NCI-H1092 treated with DMSO at 0.1 percent for 48 hours (cell line): ENCODE data around the gene CYB5B.
"Not testable (repeated sequence)": the region's sequence is repeated elsewhere in the genome, so short reads cannot be mapped to it uniquely, and the experiment has no call there.

Source experiments
- DNase-seq: peaks from one replicate; lab custom pipeline; 2025; lab: John Stamatoyannopoulos, UW

Gene CYB5B

DNA sequence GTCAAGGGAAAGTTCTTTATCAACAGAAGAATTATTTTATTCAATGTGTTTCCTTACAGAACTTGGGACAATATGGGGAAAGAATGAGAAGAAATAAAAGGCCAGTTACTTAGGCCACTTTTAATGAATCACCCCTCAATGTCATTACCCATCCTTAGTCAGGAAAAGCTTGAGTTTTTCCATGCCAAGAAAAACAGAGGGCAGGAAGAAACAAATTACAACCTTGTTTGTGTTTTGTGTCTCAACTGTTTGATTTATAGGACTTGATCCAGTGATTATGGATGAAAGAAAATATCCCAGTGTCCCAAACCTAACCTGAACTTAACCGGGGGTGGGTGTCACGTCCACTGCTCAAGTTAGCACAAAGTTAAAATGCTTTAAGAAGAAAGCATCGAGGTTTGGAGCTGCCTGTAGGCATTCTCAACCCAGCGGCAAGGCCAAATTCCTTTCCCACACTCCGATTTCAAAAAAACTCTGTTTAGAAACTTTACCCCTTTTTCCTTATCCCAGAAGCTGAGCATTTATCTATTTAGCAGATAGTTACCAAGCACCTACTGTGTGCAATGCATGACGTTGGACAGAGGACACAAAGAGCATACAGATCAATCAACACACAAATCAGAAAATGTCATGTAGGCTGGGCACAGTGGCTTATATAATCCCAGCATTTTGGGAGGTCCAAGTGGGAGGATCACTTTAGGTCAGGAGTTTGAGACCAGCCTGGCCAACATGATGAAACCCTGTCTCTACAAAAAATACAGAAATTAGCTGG lies 14.0 kb upstream of the CYB5B start:
- no peak for DNase-seq

DNA sequence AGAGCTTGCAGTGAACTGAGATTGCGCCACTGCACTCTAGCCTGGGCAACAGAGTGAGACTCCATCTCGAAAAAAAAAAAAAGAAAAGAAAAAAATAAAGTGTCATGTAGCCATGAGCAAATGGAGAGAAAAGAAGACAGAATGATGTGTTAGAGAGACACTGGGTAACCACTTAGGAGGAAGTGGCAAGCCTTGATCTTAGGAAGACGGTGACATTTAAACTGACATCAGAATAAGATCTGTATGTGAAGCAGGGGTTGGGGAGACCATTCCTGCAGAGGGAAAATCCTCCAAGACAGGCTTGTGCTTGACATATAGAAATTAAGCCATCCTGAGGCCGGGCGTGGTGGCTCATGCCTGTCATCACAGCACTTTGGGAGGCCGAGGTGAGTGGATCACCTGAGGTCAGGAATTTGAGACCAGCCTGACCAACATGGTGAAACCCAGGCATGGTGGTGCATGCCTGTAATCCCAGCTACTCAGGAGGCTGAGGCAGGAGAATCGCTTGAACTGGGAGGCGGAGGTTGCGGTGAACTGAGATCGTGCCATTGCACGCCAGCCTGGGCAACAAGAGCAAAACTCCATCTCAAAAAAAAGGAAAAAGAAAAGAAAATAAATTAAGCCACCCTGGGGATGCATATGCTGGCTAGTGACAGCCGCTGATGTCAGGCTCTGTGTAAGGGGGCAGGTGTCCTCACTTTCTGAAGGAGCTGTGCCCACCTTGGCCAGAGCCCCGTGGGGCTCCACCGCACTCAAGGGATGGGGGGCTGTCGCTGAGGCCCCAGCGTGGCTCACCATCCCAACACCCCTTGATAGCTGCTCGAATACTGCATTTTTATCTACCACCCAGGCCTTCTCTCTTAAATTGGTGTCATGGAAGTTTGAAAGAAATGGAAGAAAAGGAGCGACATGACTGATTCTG lies 13.1 kb upstream of the CYB5B start:
- no peak for DNase-seq

DNA sequence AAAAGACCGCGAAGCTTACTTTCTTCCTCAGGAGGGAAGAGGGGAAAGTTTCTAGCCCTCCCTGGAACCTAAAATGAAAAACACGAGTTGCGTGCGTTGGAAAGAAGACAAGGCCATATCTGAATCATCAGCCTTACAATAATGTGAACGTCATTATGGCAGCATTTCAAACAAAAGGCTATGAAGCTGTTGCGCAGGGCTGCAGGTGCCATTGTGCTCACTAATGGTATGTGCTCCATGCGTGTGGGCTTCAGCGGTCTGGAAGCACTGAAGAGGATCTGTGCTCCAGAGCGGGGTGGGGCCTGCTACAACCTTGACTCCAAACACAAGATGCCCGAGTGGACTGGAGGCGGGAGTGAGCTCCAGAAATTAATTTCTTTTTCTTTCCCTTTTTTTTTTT lies 12.1 kb upstream of the CYB5B start:
- no peak for DNase-seq

DNA sequence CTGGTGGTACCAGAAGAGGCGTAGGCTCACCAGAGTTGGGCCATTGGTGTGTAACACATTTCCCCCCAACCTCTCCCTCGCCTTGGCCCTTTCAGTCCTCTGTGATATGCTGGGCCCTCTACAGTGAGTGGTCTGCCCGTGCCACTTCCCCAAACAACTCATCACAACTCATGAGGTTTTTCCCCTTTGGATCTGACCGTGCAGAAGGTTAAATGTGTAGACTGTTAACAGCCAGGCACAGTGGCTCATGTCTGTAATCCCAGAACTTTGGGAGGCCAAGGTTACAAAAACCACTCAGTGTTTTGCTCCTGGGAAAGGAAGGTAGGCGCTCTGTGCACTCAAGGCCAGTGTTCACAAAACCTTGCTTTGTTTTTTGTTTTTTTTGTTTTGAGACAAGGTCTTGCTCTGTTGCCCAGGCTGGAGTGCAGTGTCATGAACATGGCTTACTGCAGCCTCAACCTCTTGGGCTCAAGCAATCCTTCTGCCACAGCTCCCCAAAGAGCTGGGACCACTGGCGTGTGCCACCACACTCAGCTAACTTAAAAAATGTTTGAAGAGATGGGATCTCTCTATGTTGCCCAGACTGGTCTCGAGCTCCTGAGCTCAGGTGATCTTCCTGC lies 11.3 kb upstream of the CYB5B start:
- DNase-seq, result no peak

DNA sequence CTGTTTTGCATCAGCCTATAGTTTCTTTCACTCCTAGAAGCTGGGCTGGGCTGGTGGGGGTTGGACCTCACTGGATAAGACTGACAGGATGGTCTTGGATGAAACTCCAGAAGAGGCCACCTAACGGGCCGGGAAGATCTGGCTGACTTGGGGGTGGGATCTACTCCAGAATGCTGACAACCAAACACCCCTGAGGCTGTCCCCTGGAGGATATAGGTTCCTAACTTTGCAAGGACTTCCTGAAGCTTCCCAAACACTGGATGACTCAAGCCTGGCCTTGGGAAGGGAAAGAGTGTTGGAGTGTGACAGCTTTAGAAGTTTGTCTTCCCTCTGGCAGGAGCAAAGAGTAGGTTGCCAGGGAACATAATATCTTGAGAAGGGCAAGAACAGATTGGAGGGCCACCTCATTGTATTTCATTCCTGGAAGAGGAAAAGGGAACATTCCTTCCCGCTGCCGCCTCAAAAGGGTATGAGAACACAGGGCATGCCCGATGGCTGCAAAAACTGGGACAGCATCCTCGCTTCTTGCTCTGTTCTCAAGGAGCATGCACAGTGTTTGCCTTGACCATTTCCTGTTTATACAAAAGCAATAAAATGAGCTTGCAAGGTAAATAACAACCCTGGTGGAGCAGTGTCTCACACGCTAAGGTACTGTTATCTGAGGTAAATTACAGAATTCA lies 6.8 kb upstream of the CYB5B start:
- no peak for DNase-seq

DNA sequence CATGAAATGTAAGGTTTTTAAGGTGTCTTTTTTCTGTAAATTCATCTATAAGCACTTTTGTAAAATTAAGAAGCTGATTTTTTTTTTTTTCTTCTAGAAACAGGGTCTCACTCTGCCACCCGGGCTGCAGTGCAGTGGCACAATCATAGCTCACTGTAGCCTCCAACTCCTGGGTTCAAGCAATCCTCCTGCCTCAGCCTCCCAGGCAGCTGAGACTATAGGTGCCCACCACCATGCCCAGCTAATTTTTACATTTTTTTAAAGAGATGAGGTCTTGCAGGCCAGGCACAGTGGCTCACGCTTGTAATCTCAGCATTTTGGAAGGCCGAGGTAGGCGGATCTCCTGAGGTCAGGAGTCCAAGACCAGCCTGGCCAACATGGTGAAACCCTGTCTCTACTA lies 4.5 kb upstream of the CYB5B start:
- DNase-seq, result no peak

DNA sequence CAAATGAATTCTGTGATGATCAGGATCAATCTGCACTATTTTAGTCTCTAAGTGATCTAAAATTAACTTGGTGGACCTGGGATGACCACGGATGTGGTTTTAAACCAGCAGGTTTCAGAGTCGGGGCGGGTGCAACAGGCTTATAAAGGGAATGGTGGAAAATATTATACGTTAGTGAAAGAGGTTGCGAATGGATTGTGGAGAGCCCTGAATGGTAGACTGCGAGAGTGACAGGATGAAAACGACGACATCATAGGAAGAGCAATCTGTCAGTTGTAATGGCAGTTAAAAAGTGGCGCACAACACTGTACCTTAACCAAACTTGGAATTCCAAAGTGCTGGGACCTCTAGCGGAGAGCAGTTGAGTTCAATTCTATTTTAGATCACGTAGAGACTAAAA lies 1.2 kb upstream of the CYB5B start:
- no peak for DNase-seq

DNA sequence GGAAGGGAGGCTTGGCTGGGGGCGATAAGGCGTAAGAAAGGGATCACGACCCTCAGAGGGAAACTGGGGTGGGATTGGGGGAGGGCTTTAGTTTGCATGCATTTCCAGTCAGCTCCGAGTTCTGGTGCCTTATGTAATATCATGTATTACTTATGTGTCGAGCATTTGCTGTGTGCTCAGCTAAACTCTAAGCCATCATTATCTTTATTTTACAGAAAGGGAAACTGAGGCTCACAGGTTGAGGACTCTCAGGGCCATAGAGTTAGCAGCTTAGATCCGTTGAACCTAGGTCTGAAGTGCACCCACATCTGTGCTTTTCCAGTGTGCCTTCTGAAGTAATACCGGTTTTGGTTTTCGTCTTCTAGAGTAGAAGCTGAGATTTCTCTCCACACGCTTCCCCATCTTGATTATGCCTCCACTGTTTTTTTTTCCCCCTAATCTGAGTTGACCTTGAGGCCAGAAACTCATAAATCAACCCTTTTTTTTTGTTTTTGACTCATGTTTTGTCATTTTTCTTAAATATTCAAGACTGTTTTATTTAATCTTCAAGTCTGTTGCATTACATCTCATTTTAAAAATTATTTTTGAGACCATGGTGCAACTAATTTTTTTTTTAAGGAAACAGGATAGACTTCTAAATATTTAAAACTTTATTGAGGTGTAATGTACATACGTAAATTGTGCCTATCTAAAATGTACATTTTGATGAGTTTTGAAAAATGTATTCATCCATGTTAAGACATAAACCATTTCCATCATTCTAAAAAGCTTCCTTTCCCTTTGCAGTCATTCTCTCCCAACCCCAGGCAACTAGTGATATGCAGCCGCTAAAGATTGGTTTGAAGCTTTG lies 741 bp downstream of the CYB5B start:
- peak; percentile 23 for DNase-seq

DNA sequence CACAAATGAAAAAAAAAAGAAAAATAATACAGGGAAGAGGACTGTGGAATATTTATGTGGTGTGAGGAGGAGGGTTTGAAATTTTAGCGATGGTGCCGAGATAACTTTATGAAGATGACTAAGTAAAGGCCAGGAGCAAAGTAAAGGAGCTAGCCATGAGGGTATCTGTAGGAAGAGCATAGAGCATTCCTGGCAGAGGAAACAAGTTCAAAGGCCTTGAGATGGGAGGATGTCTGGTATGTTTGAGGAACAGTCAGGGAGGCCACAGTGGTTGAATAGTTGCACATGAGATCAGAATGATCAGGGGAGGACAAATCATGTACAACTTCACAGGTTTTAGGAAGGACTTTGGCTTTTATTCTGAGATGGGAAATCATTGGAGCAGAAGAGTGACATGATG lies 4.2 kb downstream of the CYB5B start:
- no peak for DNase-seq

DNA sequence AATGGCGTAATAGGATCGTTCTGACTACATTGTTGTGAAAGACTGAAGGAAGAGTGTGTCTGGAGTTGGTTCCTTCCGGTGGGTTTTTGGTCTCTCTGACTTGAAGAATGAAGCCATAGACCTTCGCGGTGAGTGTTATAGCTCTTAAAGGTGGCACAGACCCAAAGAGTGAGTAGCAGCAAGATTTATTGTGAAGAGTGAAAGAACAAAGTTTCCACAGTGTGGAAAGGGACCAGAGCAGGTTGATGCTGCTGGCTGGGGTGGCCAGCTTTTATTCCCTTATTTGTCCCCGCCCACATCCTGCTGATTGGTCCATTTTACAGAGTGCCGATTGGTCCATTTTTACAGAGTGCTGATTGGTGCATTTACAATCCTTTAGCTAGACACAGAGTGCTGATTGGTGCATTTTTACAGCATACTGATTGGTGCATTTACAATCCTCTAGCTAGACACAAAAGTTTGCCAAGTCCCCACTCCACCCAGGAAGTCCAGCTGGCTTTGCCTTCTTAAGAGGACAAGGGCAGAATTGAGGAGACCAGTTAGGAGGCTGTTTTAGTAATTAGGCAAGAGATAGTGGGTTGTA lies 4.7 kb downstream of the CYB5B start:
- DNase-seq, result not testable (repeated sequence)

DNA sequence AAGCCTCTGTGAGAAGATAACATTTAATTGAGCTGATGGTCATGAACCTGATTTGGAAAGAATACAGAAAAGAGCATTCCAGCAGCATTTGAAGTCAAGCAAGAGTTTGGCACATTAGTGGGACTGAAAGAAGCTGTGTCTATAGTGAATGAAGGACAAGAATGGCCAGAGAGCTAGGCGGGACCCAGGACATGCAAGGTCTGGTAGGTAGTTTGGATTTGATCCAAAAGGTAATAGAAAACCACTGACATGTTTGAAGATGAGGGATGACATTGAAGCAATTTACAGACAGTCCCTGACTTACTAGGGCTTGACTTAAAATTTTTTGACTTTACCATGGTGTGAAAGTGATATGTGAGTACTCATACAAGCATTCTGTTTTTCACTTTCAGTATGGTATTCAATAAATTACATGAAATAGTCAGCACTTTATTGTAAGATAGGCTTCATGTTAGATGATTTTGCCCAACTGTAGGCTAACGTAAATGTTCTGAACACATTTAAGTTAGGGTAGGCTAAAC lies 7.6 kb downstream of the CYB5B start:
- DNase-seq, result no peak

DNA sequence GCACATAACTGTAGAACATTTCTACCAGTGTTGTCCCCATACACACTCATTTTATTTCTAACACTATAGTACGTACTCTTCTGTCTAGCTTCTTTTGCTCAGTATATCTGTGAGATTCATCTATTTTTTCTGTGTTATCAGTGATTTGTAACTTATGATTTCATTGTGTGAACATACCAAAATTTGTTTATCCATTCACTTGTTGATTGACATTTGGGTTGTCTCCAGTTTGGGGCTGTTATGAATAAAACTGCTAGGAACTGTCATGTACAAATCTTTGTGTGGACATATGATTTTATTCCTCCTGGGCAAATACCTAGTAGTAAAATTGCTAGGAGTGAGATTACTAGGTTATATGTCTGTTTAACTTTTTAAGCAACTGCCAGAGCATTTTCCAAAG lies 9.6 kb downstream of the CYB5B start:
- no peak for DNase-seq

DNA sequence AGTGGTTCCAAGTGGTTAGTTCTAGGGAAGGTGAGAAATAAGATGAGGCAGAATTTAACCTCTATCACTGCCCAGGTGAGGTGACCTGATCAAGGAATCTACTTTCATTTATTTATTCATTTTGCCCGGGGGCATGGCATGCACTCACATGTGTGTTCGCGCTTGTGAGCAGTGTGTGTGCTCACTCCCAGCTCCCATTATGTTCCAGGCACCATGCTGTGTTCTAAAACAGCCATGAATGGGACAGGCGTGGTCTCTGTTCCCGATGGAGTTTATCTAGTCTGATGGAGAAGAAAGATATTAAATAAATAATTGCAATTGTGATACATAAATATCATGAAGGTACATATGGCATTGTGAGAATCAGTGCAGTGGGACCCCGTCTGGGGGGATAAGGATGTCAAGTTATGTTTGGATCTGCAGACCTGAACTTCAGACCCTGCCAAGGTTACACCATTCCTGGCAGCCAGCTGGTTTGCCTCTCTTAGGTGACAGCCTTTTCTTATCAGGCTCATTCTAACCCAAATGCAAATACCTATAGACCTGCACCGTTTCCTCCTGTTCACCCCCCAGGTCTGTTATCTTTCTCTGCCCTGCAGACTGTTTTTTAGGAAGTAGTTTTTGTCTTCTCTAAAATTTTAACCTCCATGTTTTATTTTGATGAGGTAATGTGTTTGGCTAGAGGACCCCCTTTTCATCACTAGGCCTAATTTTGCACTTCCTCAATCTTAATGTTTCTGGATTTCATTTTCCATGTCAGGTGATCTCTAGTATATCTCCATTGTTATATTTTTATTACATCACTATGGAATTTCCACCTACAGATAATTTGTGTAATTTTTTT lies 11.8 kb downstream of the CYB5B start:
- no peak for DNase-seq

DNA sequence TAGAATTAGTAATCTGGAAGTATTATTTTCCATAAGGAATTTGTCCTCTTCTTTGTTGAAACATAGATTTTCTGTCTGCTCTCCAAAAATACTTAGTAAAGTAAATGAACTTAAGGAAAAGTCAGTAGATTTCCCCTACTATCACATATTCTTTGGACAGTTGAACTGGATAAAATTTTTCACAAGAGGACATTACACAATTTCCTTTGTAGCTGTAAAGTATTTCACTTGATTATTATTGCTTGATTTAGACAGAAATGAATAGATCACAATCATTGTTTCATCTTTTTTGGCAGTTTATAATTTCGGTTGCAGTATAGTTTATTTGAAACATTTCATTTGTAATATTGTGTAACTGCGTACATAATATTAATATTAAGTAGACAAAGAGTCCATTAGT lies 12.5 kb downstream of the CYB5B start:
- DNase-seq, result no peak

DNA sequence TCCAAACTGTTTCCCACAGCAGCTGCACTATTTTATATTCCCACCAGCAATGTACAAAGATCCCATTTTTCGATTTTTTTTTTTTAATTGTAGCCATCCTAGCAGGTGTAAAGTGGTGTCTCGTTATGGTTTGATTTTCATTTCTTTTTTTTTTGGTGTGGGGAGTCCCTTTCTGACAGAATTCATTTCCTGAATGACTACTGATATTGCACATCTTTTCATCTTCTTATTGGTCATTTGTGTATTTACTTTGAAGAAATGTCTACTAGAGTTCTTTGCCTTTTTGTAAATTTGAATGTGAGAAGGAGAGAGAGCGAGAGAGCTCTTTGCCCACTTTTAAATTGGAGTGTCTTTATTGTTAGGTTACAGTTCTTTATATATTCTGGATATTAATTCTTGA lies 14.0 kb downstream of the CYB5B start:
- no peak for DNase-seq

DNA sequence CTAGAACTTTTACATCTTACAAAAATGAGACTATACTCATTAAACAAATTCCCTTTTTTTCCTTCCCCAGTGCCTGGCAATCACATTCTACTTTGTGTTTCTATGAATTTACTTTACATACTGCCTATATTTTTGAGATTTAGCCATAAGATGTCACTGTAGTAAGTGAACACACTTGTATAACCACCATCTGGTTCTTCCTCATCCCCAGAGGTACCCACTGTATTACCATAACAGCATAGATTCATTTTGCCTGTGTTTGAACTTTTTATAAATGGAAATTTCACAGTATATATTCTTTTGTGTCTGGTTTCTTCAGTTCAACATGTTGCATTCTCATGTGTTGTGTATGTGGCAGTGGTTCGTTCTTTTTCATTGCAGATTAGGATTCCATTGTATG lies 15.8 kb downstream of the CYB5B start:
- DNase-seq, result no peak

DNA sequence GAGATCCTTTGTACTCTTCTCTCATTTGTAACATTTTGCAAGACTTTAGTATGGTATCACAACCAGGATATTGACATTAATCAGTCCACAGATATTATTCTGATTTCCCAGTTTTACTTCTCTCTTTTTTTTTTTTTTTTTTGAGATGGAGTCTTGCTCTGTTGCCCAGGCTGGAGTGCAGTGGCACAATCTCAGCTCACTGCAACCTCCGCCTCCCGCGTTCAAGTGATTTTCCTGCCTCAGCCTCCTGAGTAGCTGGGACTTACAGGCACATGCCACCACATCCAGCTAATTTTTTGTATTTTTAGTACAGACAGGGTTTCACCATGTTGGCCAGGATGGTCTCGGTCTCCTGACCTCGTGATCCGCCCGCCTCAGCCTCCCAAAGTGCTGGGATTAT lies 16.6 kb downstream of the CYB5B start:
- not testable (repeated sequence) for DNase-seq

DNA sequence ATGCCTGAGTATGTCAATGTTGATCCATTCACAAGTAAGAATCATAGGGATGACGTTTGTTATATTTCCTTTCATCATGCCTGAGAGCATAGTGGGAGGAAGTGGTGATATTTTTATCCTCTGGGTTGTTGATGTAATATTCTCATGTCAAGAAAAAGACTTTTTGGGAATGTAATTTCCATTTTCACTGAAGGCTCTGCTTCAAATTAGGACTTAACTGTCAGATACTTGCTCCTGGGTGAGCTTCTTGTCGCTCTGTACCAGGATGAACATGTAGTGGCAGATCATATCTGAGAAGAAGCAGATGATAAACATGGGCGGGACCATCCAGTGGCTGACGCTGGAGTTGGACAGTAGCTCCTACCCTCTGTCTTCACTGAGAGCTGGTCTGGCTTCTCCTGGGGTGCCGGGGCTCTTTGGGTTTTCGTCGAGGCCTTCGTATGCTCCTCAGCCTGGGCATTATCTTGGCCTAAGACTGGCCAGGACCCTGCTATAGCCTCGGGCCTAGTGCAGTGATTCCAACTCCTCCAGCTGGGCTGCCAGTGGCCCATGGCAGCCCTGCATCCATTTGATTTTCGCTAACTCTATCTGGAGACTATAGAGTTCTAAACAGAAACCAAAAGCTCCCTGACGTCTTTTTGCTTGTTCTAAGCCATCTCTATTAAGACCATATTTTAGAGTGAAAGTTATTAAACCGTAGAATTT lies 19.7 kb downstream of the CYB5B start:
- DNase-seq, result no peak

DNA sequence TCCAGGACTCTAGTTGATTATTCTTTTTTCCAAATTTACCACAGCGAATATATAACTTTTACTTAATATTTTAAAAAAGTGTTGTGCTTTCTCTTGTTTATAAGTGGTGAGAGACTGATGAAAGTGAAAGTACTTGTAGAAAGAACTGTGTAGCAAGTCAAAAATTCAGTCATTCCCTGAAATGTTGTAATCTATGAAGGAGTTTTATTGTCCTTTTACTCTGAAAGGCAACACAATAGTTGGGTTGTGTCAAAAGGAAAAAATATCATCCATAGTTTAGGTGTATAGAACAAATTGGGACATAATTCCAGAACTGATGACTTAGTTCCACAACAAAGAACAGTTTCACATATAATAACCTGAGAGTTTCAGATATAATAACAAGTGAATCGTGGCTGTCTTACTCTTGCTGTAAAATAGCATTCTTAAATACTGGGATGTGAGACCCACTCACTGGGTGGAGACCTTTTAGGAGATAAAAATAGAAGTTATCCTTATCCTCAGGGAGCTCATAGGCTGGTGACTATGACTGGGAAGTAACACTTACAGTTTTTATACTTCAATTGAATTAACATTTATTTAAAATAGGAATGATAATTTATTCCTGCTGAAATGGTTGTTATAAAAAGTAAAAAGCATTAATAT lies 20.6 kb downstream of the CYB5B start:
- no peak for DNase-seq
